Osteocyte (in vitro differentiated cells): Measurements from ENCODE around the gene VSTM2L. TPM values are rescaled to one million over a fixed set of nuclear protein-coding genes. Genes with fewer than 3 reads are reported as not detected.
A peak's percentile ranks its signal among the peaks of the same experiment; 100 is the strongest.

Experiments
- DNase-seq: peaks from one replicate; pipeline ENCODE4 v3.0.0; 2021; ENCODE audit warnings: mixed read lengths; ENCODE audit not compliant: unreplicated experiment; ENCODE audit errors: extremely low spot score
- H3K27ac Mint-ChIP-seq: one replicate; pipeline ENCODE4 v1.8.0; 2021; ENCODE audit warnings: mild to moderate bottlenecking, mixed read lengths; ENCODE audit not compliant: unreplicated experiment
- H3K27me3 Mint-ChIP-seq: one replicate; pipeline ENCODE4 v1.8.0; 2021; ENCODE audit warnings: mixed read lengths; ENCODE audit not compliant: unreplicated experiment
- H3K36me3 Mint-ChIP-seq: one replicate; pipeline ENCODE4 v1.8.0; 2021; ENCODE audit warnings: mixed read lengths; ENCODE audit not compliant: unreplicated experiment
- H3K4me1 Mint-ChIP-seq: one replicate; pipeline ENCODE4 v1.8.0; 2021; ENCODE audit warnings: mixed read lengths; ENCODE audit not compliant: unreplicated experiment
- H3K4me3 Mint-ChIP-seq: one replicate; pipeline ENCODE4 v1.8.0; 2021; ENCODE audit warnings: mild to moderate bottlenecking, moderate library complexity, mixed read lengths; ENCODE audit not compliant: unreplicated experiment
- H3K9me3 Mint-ChIP-seq: one replicate; pipeline ENCODE4 v1.8.0; 2021; ENCODE audit warnings: mixed read lengths; ENCODE audit not compliant: unreplicated experiment
- total RNA-seq: library from RNA; stranded (reverse); gene quantifications from 2 replicates; pipeline ENCODE4 v1.2.1, GENCODE V29; 2021
- TF ChIP-seq, protein P1 (sequence below): fragments of 200-600 bp; sonication (generic); IDR thresholded peaks from 2 replicates; pipeline ENCODE4 v1.5.0; 2021; ENCODE audit warnings: antibody characterized with exemption, mild to moderate bottlenecking, moderate library complexity

Gene VSTM2L
- total RNA-seq, 1 donor from 2014 or later = 14.7 TPM

DNA sequence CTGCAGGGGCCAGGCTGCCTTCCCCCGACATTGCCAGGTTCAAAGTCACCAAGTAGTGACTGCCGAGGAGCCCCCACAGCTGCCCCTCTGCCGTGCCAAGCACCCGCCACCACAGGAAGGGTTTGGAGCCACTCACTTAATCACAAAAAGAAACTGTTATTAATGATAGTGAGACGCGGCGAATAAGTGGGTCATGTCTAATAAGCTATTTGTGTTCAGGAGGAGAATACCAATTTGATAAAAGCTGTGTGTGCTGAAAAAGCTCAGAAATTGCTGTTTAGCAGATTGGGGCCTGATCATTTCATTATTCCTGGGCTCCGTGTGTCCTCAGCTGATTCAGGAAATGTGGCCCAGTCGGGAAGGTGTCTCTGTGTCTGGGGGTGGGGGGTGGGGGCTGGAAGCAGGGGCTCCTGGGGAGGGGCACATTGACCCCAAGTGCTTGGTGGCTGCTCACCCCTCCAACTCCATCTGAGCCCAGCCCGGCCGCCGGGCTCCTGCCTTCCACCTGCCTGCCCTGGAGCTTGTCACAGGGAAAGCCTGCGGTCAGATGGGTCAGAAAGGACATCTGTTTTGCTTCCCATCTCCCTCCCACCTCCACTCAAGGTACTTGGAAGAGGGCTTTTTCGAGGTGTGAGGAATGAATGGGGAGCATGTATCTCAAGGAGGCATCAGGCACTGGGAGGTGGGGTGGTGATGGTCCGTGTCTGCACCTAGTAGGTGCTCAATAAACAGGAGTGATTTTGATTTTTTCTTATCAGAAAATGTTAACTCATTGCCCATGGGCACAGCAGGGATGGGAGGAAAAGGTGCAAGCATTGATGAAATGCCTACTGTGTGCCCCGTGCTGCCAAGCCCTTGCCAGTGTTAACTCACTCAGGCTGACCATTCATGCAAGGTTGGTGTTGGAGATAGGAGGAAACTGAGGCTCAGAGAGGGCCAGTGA is 3.0 kb downstream of the VSTM2L start:
- Mint-ChIP-seq H3K9me3 (no peaks in the 10 kb centered on the region), H3K27ac (no peak overlapping the region), H3K27me3 (peaks cover 1% of the 10 kb centered on the region), H3K4me1 (peaks cover 51% of the 10 kb centered on the region), H3K4me3 (no peak overlapping the region), H3K36me3 (no peaks in the 10 kb centered on the region)
- TF ChIP-seq, protein P1, sequence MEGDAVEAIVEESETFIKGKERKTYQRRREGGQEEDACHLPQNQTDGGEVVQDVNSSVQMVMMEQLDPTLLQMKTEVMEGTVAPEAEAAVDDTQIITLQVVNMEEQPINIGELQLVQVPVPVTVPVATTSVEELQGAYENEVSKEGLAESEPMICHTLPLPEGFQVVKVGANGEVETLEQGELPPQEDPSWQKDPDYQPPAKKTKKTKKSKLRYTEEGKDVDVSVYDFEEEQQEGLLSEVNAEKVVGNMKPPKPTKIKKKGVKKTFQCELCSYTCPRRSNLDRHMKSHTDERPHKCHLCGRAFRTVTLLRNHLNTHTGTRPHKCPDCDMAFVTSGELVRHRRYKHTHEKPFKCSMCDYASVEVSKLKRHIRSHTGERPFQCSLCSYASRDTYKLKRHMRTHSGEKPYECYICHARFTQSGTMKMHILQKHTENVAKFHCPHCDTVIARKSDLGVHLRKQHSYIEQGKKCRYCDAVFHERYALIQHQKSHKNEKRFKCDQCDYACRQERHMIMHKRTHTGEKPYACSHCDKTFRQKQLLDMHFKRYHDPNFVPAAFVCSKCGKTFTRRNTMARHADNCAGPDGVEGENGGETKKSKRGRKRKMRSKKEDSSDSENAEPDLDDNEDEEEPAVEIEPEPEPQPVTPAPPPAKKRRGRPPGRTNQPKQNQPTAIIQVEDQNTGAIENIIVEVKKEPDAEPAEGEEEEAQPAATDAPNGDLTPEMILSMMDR = no peak
- DNase-seq = no peak

DNA sequence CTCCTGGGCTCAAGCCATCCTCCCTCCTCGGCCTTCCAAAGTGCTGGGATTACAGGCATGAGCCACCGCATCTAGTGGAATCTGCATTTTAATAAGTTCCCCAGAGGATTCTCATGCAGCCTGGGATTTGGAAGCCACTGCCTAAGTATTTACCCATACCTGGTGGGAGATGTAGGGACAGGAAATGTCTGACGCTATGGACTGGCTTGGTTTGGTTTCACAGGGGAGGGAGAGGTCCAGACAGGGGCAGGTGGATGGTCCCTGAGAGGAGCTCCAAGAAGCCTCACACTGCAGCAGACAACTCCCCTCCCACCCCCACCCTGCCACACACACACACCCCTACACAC is 4.4 kb downstream of the VSTM2L start:
- Mint-ChIP-seq H3K27ac (peak overlapping the region; percentile 84), H3K27me3 (no peaks in the 10 kb centered on the region), H3K4me1 (peaks cover 61% of the 10 kb centered on the region), H3K36me3 (no peaks in the 10 kb centered on the region), H3K4me3 (no peak overlapping the region), H3K9me3 (no peaks in the 10 kb centered on the region)
- TF ChIP-seq, protein P1 = no peak
- no peak for DNase-seq

DNA sequence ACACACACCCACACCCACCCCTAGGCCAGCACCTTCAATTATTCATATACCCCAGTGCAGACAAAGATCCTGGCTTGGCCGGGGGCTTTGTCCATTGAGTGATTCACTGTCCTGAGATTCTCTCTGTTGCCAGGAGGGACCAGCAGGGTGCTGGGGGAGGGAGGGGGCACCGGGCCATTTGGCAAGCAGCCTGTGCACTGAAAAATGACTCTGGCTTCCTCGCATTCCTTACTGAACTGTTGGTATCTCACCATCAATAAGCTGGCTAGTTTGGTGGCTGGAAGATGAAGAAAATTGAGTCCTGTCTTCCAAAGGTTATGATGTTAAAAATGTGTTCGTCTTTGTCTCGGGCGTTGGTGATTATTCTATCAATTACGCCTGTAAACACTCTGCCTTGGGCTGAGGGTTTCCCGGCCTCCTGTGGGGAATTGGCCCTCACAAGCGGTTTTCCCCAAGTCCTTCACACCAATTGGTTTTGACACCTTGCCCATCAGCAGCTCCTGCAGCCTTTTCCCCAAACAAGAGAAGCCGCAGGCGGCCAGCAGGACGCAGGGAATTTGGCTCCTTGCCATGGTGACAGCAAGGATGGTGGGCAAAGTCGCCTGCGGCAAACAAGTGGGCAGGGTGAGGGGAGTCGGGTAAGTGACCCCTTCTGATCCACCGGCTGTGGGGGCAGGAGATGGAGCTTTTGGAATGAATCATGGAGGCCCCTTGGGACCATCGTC is 4.9 kb downstream of the VSTM2L start:
- peak; percentile 96 for DNase-seq
- H3K9me3 Mint-ChIP-seq = no peaks in the 10 kb centered on the region
- peak overlapping the region; percentile 8 for H3K4me3 Mint-ChIP-seq
- H3K4me1 Mint-ChIP-seq = peaks cover 65% of the 10 kb centered on the region
- peak overlapping the region; percentile 84 for H3K27ac Mint-ChIP-seq
- H3K36me3 Mint-ChIP-seq = no peaks in the 10 kb centered on the region
- no peaks in the 10 kb centered on the region for H3K27me3 Mint-ChIP-seq
- TF ChIP-seq, protein P1 = no peak

DNA sequence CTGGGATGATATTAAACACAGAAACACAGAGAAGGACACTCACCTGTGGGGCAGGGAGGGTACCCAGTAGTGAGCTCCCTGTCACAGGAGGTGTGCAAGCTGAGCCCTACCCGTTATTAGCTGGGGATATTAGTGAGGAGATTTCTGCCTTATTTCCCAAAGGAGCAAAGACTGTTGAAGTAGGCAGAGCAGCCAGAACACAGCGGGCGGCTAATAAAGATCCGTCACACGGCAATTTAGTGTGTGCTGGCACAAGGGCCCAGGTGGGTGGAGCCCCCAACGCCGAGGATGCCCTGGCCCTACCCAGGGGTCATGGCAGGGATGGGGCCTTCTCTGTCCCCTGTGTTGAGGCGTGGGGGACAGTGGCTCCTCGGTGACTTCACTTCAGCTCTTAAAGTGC is 8.3 kb downstream of the VSTM2L start:
- Mint-ChIP-seq H3K27me3 (no peaks in the 10 kb centered on the region), H3K36me3 (no peaks in the 10 kb centered on the region), H3K27ac (no peak overlapping the region), H3K4me3 (no peak overlapping the region), H3K9me3 (no peaks in the 10 kb centered on the region), H3K4me1 (peaks cover 77% of the 10 kb centered on the region)
- TF ChIP-seq, protein P1 = no peak
- no peak for DNase-seq

DNA sequence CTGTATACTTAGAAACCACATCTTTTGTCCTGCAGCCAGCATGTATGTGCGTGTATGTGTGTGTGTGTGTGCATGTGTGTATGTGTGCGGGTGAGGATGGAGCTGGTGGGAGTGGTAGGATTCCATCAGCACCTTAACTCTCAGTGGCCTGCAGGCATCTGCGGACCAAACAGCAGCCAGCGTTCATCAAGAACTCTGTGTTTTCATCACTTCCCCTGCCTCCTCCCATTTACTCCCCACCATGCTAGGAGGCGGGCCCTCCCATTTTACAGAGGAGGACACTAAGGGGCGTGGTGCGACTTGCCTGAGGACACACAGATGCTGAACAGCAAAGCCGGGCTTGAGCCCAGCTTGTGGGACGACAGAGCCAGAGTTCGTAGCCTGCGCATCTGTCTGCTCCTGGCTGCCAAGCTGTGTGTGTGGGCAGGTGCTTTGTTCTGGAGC is 8.9 kb downstream of the VSTM2L start:
- H3K36me3 Mint-ChIP-seq = no peaks in the 10 kb centered on the region
- no peaks in the 10 kb centered on the region for H3K27me3 Mint-ChIP-seq
- TF ChIP-seq, protein P1 = no peak
- no peak overlapping the region for H3K4me3 Mint-ChIP-seq
- DNase-seq = no peak
- H3K9me3 Mint-ChIP-seq = no peaks in the 10 kb centered on the region
- no peak overlapping the region for H3K27ac Mint-ChIP-seq
- peaks cover 73% of the 10 kb centered on the region for H3K4me1 Mint-ChIP-seq
